HS-5 (cell line): Measurements from ENCODE around the gene TTC9.

Source experiments
- DNase-seq: peaks from one replicate; pipeline ENCODE4 v3.0.0-alpha.2; 2012; ENCODE audit warnings: low read depth

TTC9 gene

DNA sequence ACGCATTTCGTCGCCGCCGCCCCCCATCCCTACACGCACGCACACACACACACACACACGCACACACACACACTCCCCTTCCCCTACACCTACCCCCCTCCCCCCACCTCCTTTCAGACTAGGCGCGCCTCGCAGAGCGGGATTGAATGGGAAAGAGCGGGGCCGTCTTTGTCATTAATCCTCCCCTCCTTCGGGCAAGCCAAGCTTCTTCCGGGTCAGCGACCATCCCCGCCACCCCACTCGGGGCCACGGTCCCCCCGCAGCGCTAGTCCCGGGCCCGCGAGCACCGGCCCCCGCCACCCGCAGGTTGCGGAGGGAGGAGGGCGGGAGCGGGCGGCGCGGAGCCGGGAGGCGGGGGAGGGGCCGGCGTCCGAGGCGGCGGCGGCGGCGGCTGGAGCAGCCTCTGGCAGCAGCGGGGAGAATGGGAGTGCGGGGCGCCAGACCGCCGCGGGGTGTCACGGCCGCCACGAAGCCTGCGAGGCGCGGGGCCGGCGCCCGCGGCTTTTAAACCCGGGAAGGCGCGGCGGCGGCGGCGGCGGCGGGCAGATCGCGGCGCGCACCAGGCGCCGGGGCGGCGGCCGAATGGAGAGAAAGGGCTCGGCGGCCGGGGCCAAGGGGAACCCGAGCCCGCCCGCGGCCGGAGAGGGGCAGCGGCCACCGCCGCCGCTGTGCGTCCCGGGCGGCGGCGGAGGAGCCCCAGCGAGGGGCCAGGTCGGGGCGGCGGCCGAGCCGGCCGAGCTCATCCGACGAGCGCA lies at the start of gene TTC9:
TSS of gene TTC9 (plus strand) at position 369 of the 755 bp plus-strand sequence. CDS start at position 583, 214 bp downstream.
- no peak for DNase-seq

DNA sequence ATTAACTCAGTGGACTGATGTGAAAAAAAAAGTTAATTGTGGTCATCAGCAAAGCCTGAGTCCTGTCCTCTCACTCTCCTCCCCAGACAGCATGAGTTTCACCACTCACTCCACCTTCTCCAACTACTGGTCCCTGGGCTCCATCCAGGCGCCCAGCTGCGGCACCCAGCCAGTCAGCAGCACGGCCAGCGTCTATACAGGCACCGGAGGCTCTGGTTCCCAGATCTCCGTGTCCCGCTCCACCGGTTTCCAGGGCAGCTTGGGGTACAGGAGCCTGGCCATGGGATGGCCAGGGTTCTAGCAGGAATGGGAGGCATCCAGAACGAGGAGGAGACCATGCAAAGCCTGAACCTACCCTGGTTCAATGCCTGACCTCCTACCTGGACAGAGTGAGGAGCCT lies 47.3 kb upstream of the TTC9 start:
- DNase-seq: no peak

DNA sequence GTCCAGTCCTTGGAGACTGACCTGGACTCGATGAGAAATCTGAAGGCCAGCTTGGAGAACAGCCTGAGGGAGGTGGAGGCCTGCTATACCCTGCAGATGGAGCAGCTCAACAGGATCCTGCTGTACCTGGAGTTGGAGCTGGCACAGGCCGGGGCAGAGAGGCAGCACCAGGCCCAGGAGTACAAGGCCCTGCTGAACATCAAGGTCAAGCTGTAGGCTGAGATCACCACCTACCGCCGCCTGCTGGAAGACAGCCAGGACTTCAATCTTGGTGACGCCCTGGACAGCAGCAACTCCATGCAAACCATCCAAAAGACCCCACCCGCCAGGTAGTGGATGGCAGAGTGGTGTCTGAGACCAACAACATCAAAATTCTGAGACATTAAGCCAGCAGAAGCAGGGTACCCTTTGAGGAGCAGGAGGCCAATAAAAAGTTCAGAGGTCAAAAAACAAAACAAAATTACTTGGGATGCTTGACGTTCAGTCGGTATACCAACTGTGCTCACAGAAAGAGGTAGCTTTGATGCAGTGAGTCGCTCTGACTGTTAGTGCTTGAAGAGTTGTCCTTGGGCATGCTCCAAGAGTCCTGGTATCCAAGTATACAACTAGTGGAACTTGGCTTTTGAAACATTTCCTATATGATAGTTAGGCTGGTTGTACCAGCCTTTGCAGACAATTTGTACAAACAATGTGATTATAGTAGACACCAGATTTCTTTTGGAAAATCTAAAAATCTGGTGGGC lies 46.1 kb upstream of the TTC9 start:
- DNase-seq: no peak

DNA sequence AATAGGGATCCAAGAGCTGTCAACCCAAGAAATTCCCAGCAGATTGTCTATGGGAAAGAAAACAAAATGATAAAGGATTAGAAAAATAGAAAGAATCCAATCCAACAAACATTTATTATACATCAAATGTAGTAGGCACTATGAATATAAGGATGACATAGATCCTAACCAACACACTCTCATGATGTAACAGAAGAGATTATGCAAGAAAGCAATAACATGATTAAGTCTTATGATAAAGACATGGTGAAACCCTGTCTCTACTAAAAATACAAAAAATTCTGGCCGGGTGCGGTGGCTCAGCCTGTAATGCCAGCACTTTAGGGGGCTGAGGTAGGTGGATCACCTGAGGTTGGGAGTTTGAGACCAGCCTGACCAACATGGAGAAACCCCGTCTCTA lies 44.0 kb upstream of the TTC9 start:
- DNase-seq: no peak

DNA sequence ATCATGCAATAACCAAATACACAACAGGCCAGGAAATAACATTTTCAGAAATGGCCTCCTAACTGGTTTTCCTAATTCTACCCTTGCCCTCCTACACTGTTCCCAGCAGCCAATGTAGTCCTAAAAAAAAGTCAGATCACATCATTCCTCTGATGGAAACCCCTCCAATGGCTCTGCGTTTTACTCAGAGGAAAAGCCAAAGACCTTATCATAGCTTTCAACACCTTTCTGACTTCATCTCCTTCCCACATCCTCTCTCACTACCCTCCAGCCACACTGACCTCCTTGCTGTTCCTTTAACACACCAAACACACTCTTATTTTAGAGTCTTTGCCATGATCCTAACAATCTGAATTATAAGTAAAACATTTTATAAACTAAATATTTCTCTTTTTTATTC lies 42.4 kb upstream of the TTC9 start:
- no peak for DNase-seq

DNA sequence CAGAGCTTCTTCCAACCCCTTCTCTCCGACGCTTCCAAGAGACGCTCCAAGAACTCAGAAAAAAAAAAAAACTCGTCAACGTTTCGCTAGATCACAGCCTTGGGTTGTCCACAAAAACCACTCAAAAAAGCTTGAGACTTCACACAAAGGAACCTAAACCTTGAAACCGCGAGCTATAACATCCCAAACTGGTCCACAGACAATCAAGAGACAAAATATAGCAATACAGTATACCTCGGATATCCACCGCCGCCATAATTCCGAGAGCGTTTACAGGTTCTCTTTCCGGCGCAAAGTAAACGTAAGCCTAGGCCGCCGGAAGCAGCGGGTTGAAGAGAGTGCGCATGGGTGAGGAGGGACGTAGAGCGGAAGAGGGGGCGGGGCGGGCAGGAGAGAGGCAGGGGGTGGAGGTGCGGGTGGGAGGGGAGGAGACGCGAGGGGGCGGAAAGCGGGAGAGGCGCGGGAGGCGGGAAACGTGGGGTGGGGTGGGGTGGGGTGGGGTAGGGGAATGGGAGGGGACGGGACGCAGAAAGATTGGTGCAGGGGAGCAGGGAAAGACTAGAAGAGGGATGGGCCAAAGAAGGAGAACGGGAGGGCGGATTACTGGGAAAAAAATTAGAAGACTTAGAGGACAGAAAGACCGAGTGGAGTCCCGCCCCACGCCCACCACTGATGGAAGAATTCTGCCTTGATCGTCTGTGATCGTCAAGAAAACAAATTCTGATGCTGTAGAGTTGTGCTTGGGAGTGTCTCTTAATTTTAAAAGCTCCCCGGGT lies 41.1 kb upstream of the TTC9 start, which contains the start of gene MED6:
TSS of gene MED6 (minus strand) at position 274 of the 776 bp plus-strand sequence. CDS start at position 256, 18 bp downstream.
- DNase-seq: peak; percentile 60

DNA sequence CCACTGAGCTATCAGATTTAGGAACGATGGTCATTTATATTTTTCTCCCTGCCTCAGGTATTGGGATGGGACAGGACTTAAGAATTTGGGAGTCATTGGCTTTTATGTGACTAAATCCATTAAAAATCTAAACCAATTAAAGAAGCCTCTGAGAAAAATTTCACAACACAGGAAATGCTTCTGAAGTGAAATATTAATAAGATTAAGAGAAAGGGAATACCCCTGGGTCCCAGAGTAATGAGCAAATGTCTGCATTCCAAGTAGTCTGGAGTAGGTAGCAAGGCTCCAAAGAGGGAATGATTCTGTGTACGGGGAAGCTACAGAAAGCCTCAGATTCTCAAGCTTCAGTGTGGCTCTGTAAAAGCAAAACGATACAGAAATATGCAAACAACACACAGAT lies 40.6 kb upstream of the TTC9 start:
- DNase-seq: peak; percentile 4

DNA sequence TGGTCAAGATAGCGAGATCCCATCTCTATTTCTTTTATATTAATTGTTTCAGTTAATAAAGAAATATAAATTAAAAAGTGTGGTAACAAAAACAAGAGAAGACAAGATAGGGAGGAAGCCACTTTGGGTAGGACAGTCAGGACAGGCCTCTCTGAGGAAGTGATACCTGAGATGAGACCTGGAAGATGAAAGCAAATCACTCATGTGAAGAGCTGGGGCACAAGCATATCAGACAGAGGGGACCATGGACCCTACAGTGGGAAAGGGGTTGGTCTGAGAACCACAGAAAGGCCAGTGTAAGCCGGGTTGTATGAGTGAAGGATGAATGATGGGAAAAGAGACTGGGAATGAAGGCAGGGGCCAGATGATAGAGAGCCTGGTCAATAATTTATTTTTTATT lies 39.5 kb upstream of the TTC9 start:
- DNase-seq: no peak

DNA sequence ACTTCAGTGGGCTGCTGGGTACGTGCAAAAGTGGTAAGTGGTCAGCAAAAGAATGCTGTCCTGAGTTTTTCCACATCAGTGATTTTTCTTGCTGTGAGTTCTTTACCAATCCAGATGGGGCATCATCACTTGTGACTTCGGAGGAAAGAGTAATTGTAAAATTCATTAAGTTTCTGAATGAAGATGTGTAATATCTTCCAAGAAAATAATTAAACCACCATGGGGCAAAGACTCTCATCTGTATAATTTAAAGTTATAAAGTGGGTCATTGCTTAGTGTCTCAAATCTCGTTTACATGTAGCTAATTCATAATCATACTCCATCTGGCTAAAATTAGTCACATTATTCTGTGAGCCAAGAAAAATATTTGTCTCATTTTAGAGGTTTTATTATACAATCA lies 30.5 kb upstream of the TTC9 start:
- no peak for DNase-seq

DNA sequence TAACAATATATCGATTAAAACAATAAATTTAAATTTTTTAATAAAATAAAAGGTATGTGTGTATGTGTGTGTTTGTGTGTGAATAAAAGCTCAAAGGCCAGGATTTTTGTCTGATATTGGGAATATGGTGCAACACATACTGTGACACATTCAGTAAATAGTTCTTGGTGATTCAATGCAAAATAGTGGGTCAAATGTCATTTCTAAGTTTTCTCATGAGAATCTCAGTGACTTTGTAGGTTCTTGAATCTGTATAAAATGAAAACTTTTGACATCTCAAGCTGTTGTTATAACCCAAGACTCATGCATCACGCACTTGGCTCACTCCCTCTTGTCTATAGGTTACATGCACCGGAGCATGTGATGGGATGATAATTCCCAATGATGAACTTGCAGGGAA lies 25.1 kb upstream of the TTC9 start:
- no peak for DNase-seq

DNA sequence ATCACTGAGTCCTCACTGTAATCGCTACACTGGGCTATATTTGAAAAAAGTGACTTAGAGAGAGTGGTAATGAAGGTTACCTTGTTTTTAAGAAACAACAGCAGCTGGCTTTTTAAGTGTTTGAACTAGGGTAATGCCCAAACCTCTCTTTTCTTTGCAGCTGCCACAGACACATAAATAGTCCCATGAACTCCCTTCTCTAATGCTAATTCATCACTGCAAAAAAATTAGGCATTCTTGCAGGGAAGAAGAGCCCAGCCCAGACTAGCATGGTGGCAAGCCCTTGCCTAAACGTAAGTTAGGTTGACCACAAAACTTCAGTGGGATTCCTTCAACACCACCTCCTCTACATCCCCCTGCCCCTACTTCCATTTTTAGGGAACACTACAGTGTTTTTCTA lies 23.4 kb upstream of the TTC9 start:
- no peak for DNase-seq

DNA sequence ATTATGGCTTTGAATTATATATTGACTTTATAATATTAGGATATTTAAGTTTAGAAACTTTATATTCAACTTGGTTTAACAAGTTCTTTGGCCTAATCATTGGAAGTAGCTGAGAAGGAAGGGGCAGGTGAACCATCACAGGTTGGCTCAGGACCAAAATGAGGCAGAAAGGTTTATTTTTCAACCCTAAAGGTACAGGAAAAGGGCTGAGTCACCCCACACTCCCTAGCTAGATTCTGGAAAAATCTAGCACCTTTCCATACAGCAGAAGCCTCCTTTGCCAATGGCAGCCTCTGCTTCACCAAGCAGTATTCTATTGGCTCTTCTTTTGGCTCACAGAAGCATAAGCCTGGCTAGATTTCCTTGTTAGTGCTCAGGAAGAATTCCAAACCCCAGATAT lies 22.0 kb upstream of the TTC9 start:
- no peak for DNase-seq

DNA sequence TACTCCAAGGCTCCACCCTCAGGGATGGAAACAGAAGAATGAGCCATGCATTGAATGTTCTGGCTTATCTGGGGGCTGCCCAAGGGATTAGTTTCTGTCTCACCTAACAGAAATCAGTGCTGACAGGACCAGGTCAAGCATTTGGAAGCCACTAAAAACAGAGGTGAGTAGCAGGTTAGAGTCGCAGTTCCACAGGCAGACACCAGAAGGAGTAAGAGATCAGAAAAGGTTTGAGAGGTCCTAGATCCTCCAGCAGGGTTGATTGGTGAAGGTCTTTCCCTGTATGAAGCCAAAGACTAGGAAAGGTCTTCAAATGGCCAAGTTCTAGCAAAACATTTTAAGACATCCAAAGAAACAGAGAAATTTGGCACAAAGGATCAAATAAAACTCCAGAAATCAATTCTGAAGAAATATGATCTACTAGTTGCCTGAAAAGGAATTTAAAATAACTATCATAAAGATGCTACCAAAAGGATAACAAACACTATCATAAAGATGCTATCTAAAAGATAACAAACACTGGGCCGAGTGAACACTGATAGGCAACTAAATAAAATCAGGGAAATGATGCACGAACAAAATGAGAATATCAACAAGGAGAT lies 19.5 kb upstream of the TTC9 start:
- no peak for DNase-seq

DNA sequence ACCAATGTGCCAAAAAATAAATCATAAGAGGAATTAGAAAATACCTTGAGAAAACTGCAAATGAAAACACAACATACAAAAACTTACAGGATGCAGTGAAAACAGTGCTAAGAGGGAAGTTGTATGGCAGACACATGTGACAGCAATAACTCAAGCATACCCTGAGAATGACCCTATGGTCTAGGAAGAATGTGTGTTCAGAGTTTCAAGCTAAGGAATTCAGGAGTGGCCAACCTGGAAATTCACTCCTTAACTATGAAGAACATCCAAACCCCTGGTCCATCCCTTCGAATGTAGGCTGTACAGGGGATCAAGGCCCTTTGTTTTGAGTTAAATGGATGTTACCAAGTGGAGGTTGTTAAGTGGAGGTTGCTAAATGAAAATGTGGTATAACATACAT lies 16.7 kb upstream of the TTC9 start:
- no peak for DNase-seq

DNA sequence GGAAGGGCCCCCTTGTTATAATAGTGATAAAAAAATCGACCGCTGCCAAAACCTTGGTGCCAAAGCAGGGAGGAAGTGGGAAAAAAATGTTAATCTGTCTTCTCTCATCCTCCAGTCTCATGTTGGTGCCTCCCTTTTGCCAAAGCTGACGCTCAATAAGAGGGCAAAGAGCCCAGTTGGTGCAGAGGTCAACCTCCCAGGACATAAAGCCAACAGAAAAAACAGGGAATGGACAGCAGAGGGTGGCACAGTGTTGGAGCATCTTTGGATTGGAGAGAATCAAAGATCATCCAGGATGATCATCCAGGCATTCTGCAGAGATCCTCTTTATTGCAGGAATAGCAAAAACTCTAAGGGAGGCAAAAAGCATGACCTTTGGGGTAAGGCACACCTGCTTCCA lies 9.8 kb upstream of the TTC9 start:
- no peak for DNase-seq

DNA sequence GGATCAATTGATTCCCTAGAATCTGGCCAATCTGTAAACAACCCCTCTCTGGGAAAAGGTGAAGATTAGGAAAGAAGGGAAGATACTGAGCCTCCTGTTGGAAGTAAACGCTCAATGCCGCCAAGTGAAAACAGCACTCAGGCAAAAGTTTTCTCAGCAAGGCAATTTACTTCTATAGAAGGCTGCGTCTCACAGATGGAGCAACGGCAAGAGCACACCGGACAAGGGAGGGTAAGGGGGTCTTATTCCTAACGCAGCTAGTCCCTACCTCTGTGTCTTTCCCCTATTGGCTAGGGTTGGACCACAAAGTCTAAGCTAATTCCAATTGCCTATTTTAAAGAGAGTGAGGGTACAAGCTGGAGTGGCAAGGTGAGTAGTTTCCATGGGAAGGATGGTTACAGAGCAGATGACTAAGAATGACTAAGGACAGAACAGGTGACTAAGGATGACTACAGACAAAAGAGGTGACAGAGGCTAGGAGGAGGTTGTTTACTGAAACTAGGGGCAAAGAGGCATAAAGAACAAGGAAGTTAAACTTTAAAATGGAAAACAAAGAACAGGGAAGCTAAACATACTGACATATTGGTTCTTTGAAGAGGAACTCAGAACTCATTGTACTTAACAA lies 5.6 kb upstream of the TTC9 start:
- no peak for DNase-seq

DNA sequence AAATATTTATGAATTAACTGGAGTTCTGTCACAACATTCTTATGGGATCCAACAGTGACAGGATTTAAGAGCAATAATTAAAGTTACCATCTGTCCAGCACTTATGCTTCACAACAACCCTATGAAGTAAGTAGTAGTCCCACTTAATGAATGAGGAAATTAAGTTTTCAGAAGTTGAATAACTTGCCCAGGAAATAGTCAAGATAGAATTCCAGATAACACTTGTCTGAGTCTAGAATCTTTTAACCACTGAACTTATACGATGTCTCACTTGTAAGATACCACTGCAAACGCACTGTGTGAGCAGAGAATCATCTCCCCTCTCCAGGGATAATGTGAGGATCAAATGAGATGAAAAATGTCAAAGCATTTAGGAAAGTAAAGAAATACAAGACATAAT lies 3.3 kb upstream of the TTC9 start:
- DNase-seq: no peak

DNA sequence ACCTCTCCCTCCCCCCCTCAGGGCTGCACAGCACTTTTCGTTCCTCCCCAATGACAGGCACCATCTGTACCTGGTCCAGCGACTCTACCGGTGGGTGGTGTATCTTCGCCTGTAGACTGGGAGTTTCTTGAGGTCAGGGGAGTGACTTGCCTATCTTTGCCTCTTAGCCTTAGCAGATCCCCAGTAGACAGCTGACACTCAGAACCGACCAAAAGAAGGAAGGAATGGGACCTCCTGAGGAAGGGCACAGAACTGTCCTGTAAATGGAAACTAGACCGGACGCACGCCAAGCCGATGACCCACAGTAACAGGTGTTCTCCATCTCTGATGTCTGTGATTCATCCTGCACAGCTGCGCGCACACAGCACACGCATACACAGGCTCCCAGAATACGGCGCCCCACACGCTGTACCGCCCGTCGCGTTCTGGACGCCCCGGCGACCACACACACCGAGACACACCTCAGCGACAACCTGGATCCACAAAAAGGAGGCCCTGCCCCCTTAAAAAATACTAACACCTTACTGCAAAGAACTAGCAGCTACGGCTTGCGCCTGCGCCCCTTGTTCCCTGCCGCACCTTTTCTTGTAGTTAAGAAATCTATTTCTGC lies 673 bp upstream of the TTC9 start:
- DNase-seq: no peak

DNA sequence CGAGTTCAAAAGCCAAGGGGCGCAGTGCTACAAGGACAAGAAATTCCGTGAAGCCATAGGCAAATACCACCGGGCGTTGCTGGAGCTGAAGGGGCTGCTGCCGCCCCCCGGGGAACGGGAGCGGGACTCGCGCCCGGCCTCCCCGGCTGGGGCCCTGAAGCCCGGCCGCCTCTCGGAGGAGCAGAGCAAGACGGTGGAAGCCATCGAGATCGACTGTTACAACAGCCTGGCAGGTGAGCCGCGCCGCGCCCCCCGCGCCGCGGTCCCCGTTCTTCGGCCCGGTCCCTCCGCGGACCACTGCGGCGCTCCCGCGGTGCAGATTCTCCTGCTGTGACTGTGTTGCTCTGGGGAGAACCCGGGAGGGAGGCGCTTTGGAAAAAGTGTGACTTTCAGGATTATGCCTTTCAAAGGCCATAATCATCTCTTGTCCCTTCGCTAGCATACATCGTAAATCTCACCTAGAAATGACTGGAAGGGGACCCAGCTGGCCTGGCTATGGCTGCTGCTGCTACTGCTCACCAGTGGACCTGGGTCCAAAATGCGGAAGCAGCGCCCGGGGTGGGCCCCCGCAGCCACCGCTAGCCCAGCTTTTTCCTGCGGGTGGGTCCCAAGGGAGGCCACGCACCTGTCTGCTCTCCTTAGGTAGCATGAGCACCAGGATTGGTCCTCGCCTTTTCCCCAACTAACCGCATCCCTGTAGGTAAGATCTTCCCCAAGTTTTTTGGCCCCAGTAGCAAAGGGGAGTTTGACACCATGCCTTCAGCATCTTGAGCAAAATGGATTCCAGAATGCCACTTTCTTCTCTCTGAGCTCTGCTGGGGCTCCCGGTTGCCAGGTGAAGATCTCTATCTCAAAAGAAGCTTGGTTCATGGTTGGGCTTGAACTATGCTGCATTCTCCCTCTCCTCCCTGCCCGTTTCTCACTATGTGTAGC lies 853 bp downstream of the TTC9 start:
- DNase-seq: no peak

DNA sequence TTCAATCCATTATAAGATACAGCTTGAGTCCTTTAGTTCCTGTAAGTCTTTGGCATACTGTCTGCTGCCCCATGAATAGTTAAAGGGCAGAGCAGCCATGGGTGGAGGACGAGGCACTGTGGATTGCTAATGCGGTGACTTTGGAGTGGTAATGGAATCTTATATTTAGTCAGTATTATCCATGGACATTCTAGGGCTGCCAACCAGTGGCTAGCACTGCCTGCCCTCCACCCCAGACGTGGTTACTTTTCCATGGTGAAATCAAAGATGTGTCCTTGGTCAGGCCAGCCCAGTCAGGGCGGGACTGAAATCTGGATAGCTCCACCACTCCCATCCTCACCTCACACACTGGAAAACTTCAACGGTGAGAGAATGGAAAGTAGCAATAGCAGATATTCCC lies 2.3 kb downstream of the TTC9 start:
- DNase-seq: no peak
